Tibial nerve (tissue), 3 donors: ENCODE results near the gene TECPR2.

Experiments
- CTCF ChIP-seq, 5 experiments: fragments of 200-600 bp in 3 of 5; fragments of 450-650 bp in 2 of 5; sonication (generic) in 3 of 5; IDR thresholded peaks; one replicate each; pipeline ENCODE4 v1.5.1; 2016 to 2019; ENCODE audit warnings: antibody characterized with exemption in 5 of 5, mild to moderate bottlenecking in 3 of 5, moderate library complexity in 2 of 5
- POLR2A ChIP-seq, 2 donors: fragments of 450-650 bp; IDR thresholded peaks; one replicate each; pipeline ENCODE4 v1.6.1; 2017; ENCODE audit warnings: antibody characterized with exemption in 2 of 2, mild to moderate bottlenecking in 2 of 2, moderate library complexity in 2 of 2

- TF ChIP-seq CTCF (IDR thresholded peaks at IDR 0.05): no peak
- no peak for TF ChIP-seq POLR2A (IDR thresholded peaks at IDR 0.05)
Measured at GRCh38 chr14:102419276-102419675, 56.5 kb downstream of the TECPR2 start.
